ENCODE data around the gene FPR3. TPM values are rescaled to one million over a fixed set of nuclear protein-coding genes. Genes with fewer than 3 reads are reported as not detected.

FPR3 gene
- polyA plus RNA-seq, 2 of the 4 experiments (the other 2 are of a cell fraction): not detected

DNA sequence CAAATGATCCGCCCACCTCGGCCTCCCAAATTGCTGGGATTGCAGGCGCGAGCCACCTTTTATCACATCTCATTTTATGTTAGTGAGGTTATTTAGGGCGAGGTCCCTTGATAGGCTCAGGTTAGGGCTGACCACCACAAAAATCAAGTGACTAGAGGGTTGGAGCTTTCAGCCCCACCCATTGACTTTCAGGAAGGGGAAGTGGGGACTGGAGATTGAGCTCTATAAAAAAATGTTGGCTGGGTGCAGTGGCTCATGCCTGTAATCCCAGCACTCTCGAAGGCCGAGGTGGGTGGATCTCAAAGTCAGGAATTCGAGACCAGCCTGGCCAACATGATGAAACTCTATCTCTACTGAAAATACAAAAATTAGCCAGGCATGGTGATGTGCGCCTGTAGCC is 20.1 kb downstream of the FPR3 start:
- H3K4me1 ChIP-seq: no peaks in the 10 kb centered on the region
- ChIA-PET POLR2A (no interaction called here), CTCF (no interaction called here)
- DNase-seq (ENCODE audit: low read depth in 1 of 2, low spot score in 1 of 2) (no peak), ATAC-seq (no peak), FAIRE-seq (no peak)
- peaks cover 59% of the 10 kb centered on the region for H3K9me3 ChIP-seq
- H3K27ac ChIP-seq: no peak overlapping the region
- TF ChIP-seq RAD21 (conservative IDR thresholded peaks at IDR 0.05 in 1 of 2, IDR thresholded peaks at IDR 0.05 in 1 of 2) (no peak), PHF8 (IDR thresholded peaks at IDR 0.05; ENCODE audit: borderline replicate concordance, low read depth) (no peak), CHD2 (IDR thresholded peaks at IDR 0.05; ENCODE audit: low read length, partially characterized antibody) (no peak), RARB (CRISPR knock-in tag; IDR thresholded peaks at IDR 0.05) (no peak), EHMT2 (IDR thresholded peaks at IDR 0.05; ENCODE audit: low read depth) (no peak), HDAC2 (IDR thresholded peaks at IDR 0.05) (no peak), RNF2 (IDR thresholded peaks at IDR 0.05; ENCODE audit: borderline replicate concordance, low read depth) (no peak), FOXS1 (CRISPR knock-in tag; IDR thresholded peaks at IDR 0.05) (no peak), KDM5A (IDR thresholded peaks at IDR 0.05) (no peak), EHF (CRISPR knock-in tag; IDR thresholded peaks at IDR 0.05) (no peak)
- no peak overlapping the region for H3K4me3 ChIP-seq
- H3K4me2 ChIP-seq: no peak overlapping the region
- WGBS (ENCODE audit: missing lambda C conversion rate): 8% methylated on average over 9 of the region's 9 CpGs

DNA sequence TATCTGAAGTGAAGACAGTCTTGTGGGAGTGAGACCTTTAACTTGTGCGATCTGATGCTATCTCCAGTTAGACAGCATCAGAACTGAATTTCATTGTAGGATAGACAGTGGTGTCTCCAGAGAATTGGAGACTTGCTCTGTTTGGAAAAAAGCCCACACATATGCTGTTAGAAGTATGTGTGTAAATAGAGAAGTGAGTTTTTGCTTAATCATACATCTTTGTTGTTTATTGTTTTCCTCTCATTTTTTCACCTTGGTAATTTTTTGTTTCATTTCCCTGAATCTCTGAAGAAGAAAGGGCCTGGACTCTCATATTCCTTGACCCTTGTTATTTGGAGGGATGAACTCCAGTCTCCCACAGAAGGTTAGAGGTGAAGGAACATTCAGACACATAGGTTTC is 21.8 kb downstream of the FPR3 start:
- WGBS (ENCODE audit: missing lambda C conversion rate): 52% methylated on average over 1 of the region's 1 CpG
- no peak for TF ChIP-seq HOXB13 (CRISPR knock-in tag; IDR thresholded peaks at IDR 0.05; ENCODE audit: low read depth)
- TF ChIP-seq POLR2AphosphoS2 (conservative IDR thresholded peaks at IDR 0.05; ENCODE audit: low read length): no peak
- TF ChIP-seq, protein P1, sequence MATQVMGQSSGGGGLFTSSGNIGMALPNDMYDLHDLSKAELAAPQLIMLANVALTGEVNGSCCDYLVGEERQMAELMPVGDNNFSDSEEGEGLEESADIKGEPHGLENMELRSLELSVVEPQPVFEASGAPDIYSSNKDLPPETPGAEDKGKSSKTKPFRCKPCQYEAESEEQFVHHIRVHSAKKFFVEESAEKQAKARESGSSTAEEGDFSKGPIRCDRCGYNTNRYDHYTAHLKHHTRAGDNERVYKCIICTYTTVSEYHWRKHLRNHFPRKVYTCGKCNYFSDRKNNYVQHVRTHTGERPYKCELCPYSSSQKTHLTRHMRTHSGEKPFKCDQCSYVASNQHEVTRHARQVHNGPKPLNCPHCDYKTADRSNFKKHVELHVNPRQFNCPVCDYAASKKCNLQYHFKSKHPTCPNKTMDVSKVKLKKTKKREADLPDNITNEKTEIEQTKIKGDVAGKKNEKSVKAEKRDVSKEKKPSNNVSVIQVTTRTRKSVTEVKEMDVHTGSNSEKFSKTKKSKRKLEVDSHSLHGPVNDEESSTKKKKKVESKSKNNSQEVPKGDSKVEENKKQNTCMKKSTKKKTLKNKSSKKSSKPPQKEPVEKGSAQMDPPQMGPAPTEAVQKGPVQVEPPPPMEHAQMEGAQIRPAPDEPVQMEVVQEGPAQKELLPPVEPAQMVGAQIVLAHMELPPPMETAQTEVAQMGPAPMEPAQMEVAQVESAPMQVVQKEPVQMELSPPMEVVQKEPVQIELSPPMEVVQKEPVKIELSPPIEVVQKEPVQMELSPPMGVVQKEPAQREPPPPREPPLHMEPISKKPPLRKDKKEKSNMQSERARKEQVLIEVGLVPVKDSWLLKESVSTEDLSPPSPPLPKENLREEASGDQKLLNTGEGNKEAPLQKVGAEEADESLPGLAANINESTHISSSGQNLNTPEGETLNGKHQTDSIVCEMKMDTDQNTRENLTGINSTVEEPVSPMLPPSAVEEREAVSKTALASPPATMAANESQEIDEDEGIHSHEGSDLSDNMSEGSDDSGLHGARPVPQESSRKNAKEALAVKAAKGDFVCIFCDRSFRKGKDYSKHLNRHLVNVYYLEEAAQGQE (IDR thresholded peaks at IDR 0.05): no peak
- no peak for TF ChIP-seq KDM5A (IDR thresholded peaks at IDR 0.05)
- no peak for TF ChIP-seq RFX5 (IDR thresholded peaks at IDR 0.05)
- no peak for TF ChIP-seq MYC (IDR thresholded peaks at IDR 0.05; ENCODE audit: borderline replicate concordance, low read length)
- FAIRE-seq (no peak), DNase-seq (ENCODE audit: low read depth in 1 of 2, low spot score in 1 of 2) (no peak), ATAC-seq (no peak)
- Histone ChIP-seq H3K4me1 (no peaks in the 10 kb centered on the region), H3K4me2 (no peak overlapping the region), H3K27ac (no peak overlapping the region), H3K9me3 (peaks cover 66% of the 10 kb centered on the region), H3K4me3 (no peak overlapping the region)
- POLR2A ChIA-PET: no interaction called here
- CTCF ChIA-PET: no interaction called here

- POLR2A ChIA-PET: no interaction called here
- CTCF ChIA-PET: no interaction called here
- TF ChIP-seq MYC (IDR thresholded peaks at IDR 0.05; ENCODE audit: borderline replicate concordance, low read length) (no peak), CEBPB (IDR thresholded peaks at IDR 0.05) (no peak), RFX5 (IDR thresholded peaks at IDR 0.05) (no peak), TP53 (CRISPR knock-in tag; IDR thresholded peaks at IDR 0.05) (no peak), CHD4 (IDR thresholded peaks at IDR 0.05; ENCODE audit: borderline replicate concordance) (no peak), CHD2 (IDR thresholded peaks at IDR 0.05; ENCODE audit: low read length, partially characterized antibody) (no peak), NR3C1 (IDR thresholded peaks at IDR 0.05) (no peak), HES2 (IDR thresholded peaks at IDR 0.05) (no peak), FOXS1 (CRISPR knock-in tag; IDR thresholded peaks at IDR 0.05) (no peak), HOXA7 (CRISPR knock-in tag; IDR thresholded peaks at IDR 0.05) (no peak), EHMT2 (IDR thresholded peaks at IDR 0.05; ENCODE audit: low read depth) (no peak)
- TF ChIP-seq, protein P2, sequence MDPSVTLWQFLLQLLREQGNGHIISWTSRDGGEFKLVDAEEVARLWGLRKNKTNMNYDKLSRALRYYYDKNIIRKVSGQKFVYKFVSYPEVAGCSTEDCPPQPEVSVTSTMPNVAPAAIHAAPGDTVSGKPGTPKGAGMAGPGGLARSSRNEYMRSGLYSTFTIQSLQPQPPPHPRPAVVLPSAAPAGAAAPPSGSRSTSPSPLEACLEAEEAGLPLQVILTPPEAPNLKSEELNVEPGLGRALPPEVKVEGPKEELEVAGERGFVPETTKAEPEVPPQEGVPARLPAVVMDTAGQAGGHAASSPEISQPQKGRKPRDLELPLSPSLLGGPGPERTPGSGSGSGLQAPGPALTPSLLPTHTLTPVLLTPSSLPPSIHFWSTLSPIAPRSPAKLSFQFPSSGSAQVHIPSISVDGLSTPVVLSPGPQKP (IDR thresholded peaks at IDR 0.05; ENCODE audit: low read depth, low read length): no peak
- whole genome bisulfite sequencing (ENCODE audit: missing lambda C conversion rate): under 1% methylated on average over 3 of the region's 3 CpGs
- H3K4me1 ChIP-seq: no peaks in the 10 kb centered on the region
- H3K9me3 ChIP-seq: peaks cover 62% of the 10 kb centered on the region
- ATAC-seq (no peak), FAIRE-seq (no peak), DNase-seq (ENCODE audit: low read depth in 1 of 2, low spot score in 1 of 2) (no peak)
- no peak overlapping the region for H3K27ac ChIP-seq
- H3K4me3 ChIP-seq: no peak overlapping the region
- H3K4me2 ChIP-seq: no peak overlapping the region
Observed at GRCh38 chr19:51820011-51820410, 25.1 kb downstream of the FPR3 start.

All from A549 (cell line).